Esophagus squamous epithelium (tissue), 5 donors: ENCODE results near the gene GTF3C2. TPM values are rescaled to one million over a fixed set of nuclear protein-coding genes. Genes with fewer than 3 reads are reported as not detected.

Experiments
- DNase-seq: peaks from one replicate; lab custom pipeline; 2025; lab: John Stamatoyannopoulos, UW
- H3K27ac ChIP-seq, 4 donors: fragments of 200-600 bp; sonication (generic); one replicate each; pipeline ENCODE4 v1.5.1; 2016 to 2019; ENCODE audit warnings: mild to moderate bottlenecking in 1 of 4
- H3K27me3 ChIP-seq, 4 donors: fragments of 200-600 bp; sonication (generic); 1 replicate in 3 of 4; 2 replicates in 1 of 4; pipeline versions ENCODE4 v1.5.1 to v1.6.0; 2017 to 2021; ENCODE audit warnings: antibody characterized with exemption in 1 of 4
- H3K36me3 ChIP-seq, 3 donors: fragments of 200-600 bp; sonication (generic); one replicate each; pipeline ENCODE4 v1.5.1; 2016 to 2019
- H3K4me1 ChIP-seq, 3 donors: fragments of 200-600 bp; sonication (generic); one replicate each; pipeline ENCODE4 v1.5.1; 2017 to 2019
- H3K4me3 ChIP-seq, 4 donors: fragments of 200-600 bp; sonication (generic); 1 replicate in 3 of 4; 2 replicates in 1 of 4; pipeline ENCODE4 v1.5.1; 2016 to 2019; ENCODE audit warnings: mild to moderate bottlenecking in 2 of 4, moderate library complexity in 1 of 4
- H3K9me3 ChIP-seq, 3 donors: fragments of 200-600 bp; sonication (generic); one replicate each; pipeline ENCODE4 v1.5.1; 2016 to 2019
- POLR2A ChIP-seq, 4 donors: fragments of 450-650 bp; IDR thresholded peaks; one replicate each; pipeline ENCODE4 v1.6.1; 2017; ENCODE audit warnings: antibody characterized with exemption in 4 of 4, mild to moderate bottlenecking in 4 of 4, moderate library complexity in 3 of 4
- WGBS, 2 donors: methylation state at CpG; one replicate each; pipeline ENCODE4 v1.1.5; 2018; 5-methylcytosine and 5-hydroxymethylcytosine counted together
- intact Hi-C: fragments of 100-400 bp; cut with DNase I; formaldehyde crosslinking; loops from one replicate; pipeline ENCODE4 v1.15.0; 2022
- total RNA-seq, 4 donors: library from RNA; depleted of rRNA; stranded (reverse); fragments of >200 nt; gene quantifications; one replicate each; pipeline ENCODE4 v1.1.0, GENCODE V29; 2016
- TF ChIP-seq, protein P1 (sequence below), 6 experiments: fragments of 450-650 bp in 4 of 6; fragments of 200-600 bp in 2 of 6; sonication (generic) in 2 of 6; IDR thresholded peaks; one replicate each; pipeline ENCODE4 v1.5.1; 2016 to 2019; ENCODE audit warnings: antibody characterized with exemption in 6 of 6, mild to moderate bottlenecking in 4 of 6, moderate library complexity in 4 of 6
- donor health status: DM: yes; HTN: yes; CAD: no.

The GTF3C2 gene
- total RNA-seq = 10 to 100 TPM; 37.2 to 59.7 (median 52.3) TPM

- Histone ChIP-seq H3K4me1 (peaks cover 14 to 49% (median 36%) of the 10 kb centered on the region in 3 donors), H3K4me3 (peak within 1 kb of the TSS; percentile 57 to 97 (median 80)), H3K36me3 (no peaks in the 10 kb centered on the region), H3K27me3 (no peaks in the 10 kb centered on the region), H3K27ac (peak within 1 kb of the TSS; percentile 89 to 97 (median 93)), H3K9me3 (no peaks in the 10 kb centered on the region)
- peak; percentile 87 for DNase-seq
- 1 to 2% methylated on average over 22 to 39 of the region's 67 CpGs for WGBS, 2 donors
- intact Hi-C loops = no loop called here
- TF ChIP-seq, protein P1, sequence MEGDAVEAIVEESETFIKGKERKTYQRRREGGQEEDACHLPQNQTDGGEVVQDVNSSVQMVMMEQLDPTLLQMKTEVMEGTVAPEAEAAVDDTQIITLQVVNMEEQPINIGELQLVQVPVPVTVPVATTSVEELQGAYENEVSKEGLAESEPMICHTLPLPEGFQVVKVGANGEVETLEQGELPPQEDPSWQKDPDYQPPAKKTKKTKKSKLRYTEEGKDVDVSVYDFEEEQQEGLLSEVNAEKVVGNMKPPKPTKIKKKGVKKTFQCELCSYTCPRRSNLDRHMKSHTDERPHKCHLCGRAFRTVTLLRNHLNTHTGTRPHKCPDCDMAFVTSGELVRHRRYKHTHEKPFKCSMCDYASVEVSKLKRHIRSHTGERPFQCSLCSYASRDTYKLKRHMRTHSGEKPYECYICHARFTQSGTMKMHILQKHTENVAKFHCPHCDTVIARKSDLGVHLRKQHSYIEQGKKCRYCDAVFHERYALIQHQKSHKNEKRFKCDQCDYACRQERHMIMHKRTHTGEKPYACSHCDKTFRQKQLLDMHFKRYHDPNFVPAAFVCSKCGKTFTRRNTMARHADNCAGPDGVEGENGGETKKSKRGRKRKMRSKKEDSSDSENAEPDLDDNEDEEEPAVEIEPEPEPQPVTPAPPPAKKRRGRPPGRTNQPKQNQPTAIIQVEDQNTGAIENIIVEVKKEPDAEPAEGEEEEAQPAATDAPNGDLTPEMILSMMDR (IDR thresholded peaks at IDR 0.05) = peak in 4 of 6 experiments; percentile 14 to 31 (median 24)
- TF ChIP-seq POLR2A (IDR thresholded peaks at IDR 0.05) = peak in 1 of 4 donors; percentile 36
These were observed at the start of gene GTF3C2 for GRCh38 chr2:27356382-27357181. GTF3C2 (minus strand) TSS chr2:27356764; CDS start chr2:27343554, 13,210 bp downstream.

GRCh38 chr2:27400348-27401135 is 44.0 kb upstream of the GTF3C2 start:
- Histone ChIP-seq H3K36me3 (peaks cover 0 to 30% (median 0%) of the 10 kb centered on the region in 3 donors), H3K4me1 (no peaks in the 10 kb centered on the region), H3K9me3 (no peaks in the 10 kb centered on the region), H3K27me3 (no peaks in the 10 kb centered on the region), H3K27ac (no peak overlapping the region), H3K4me3 (no peak overlapping the region)
- TF ChIP-seq, protein P1 (IDR thresholded peaks at IDR 0.05) = no peak
- TF ChIP-seq POLR2A (IDR thresholded peaks at IDR 0.05) = no peak
- WGBS, 2 donors = 93 to 100% methylated on average over 2 of the region's 2 CpGs
- intact Hi-C loops = no loop called here
- no peak for DNase-seq

DNA sequence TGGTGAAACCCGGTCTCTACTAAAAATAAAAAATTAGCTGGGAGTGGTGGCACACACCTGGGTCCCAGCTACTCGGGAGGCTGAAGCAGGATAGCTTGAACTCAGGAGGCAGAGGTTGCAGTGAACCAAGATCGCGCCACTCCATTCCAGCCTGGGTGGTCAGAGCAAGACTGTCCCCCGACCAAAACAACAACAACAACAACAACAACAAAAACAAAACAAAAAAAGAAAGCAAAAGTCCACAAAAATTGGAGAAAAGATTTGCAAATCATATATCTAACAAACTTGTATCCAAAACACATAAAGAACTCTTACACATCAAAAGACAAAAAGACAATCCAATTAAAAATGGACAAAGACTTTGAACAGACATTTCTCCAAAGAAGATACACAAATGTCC is 42.4 kb upstream of the GTF3C2 start:
- intact Hi-C loops = no loop called here
- Histone ChIP-seq H3K36me3 (peaks cover 0 to 15% (median 0%) of the 10 kb centered on the region in 3 donors), H3K27me3 (no peaks in the 10 kb centered on the region), H3K4me1 (no peaks in the 10 kb centered on the region), H3K27ac (no peak overlapping the region), H3K4me3 (no peak overlapping the region), H3K9me3 (no peaks in the 10 kb centered on the region)
- no peak for TF ChIP-seq POLR2A (IDR thresholded peaks at IDR 0.05)
- TF ChIP-seq, protein P1 (IDR thresholded peaks at IDR 0.05) = no peak
- DNase-seq = no peak
- 90 to 96% methylated on average over 5 of the region's 5 CpGs for WGBS, 2 donors

- no peaks in the 10 kb centered on the region for H3K27me3 ChIP-seq
- no peaks in the 10 kb centered on the region for H3K4me1 ChIP-seq
- H3K27ac ChIP-seq = no peak overlapping the region
- no peaks in the 10 kb centered on the region for H3K9me3 ChIP-seq
- H3K4me3 ChIP-seq = no peak overlapping the region
- TF ChIP-seq, protein P1 (IDR thresholded peaks at IDR 0.05) = no peak
- no peak for TF ChIP-seq POLR2A (IDR thresholded peaks at IDR 0.05)
- no peak for DNase-seq
- intact Hi-C loops = no loop called here
- 98% methylated on average over 19 to 30 of the region's 33 CpGs for WGBS, 2 donors
- peaks cover 0 to 13% (median 4%) of the 10 kb centered on the region in 3 donors for H3K36me3 ChIP-seq
These were observed 36.7 kb upstream of the GTF3C2 start for GRCh38 chr2:27393225-27393624.
